H1 (cell line): ENCODE data around the gene NUP98. TPM values are rescaled to one million over a fixed set of nuclear protein-coding genes. Genes with fewer than 3 reads are reported as not detected.

Source experiments
- CTCF ChIA-PET: fragments of 300-600 bp; sonication (Branson Sonifier 250); formaldehyde crosslinking; loops from one replicate; lab custom pipeline; 2021; ENCODE audit not compliant: partially characterized antibody; lab: Charles Lee
- POLR2A ChIA-PET: fragments of 300-600 bp; sonication (Branson Sonifier 250); formaldehyde crosslinking; loops from one replicate; lab custom pipeline; 2021; ENCODE audit warnings: inconsistent platforms; ENCODE audit not compliant: partially characterized antibody; lab: Charles Lee
- DNase-seq, 2 experiments: peaks; one replicate each; pipeline versions ENCODE4 v3.0.0 to v3.0.0-alpha.2; 2010 to 2022; ENCODE audit warnings: low spot score in 2 of 2, low read depth in 1 of 2, mixed read lengths in 1 of 2
- FAIRE-seq: peaks from 2 replicates; lab custom pipeline; 2011; peaks lifted over from hg19 to GRCh38; lab: Jason Lieb, UNC
- H2AFZ ChIP-seq: 2 replicates; pipeline ENCODE4 v1.8.1; 2012; ENCODE audit warnings: low read length, inconsistent platforms
- H2AK5ac ChIP-seq: 2 replicates; pipeline ENCODE4 v1.6.1; 2013; ENCODE audit warnings: low read depth, low read length
- H2BK120ac ChIP-seq: replicated peaks from 2 replicates; pipeline ENCODE3; 2013; ENCODE audit warnings: low read depth, low read length, inconsistent platforms
- H2BK12ac ChIP-seq: 2 replicates; pipeline ENCODE4 v1.6.1; 2013; ENCODE audit warnings: low read depth, low read length
- H2BK15ac ChIP-seq: 2 replicates; pipeline ENCODE4 v1.6.1; 2013; ENCODE audit warnings: low read length
- H2BK20ac ChIP-seq: 2 replicates; pipeline ENCODE4 v1.6.1; 2013; ENCODE audit warnings: low read length
- H2BK5ac ChIP-seq: 2 replicates; pipeline ENCODE4 v1.6.1; 2013; ENCODE audit warnings: low read depth, low read length
- H3K14ac ChIP-seq: 2 replicates; pipeline ENCODE4 v1.6.1; 2013; ENCODE audit warnings: inconsistent platforms; ENCODE audit not compliant: insufficient read length
- H3K18ac ChIP-seq: 2 replicates; pipeline ENCODE4 v1.6.1; 2013; ENCODE audit warnings: low read length; ENCODE audit errors: extremely low read depth
- H3K23ac ChIP-seq: 2 replicates; pipeline ENCODE4 v1.6.1; 2013; ENCODE audit warnings: inconsistent platforms; ENCODE audit not compliant: insufficient read length
- H3K23me2 ChIP-seq: 2 replicates; pipeline ENCODE4 v1.6.1; 2013; ENCODE audit warnings: low read depth, low read length
- H3K27ac ChIP-seq: 2 replicates; pipeline ENCODE4 v1.6.1; 2011; ENCODE audit warnings: low read depth, low read length, inconsistent platforms
- H3K27me3 ChIP-seq, 4 experiments: replicated peaks in 1 of 4; 1 replicate in 1 of 4; 2 replicates in 3 of 4; pipeline versions ENCODE4 v1.6.1 to v1.8.1; 2011 to 2013; ENCODE audit warnings: low read length in 3 of 4, mild to moderate bottlenecking in 3 of 4, inconsistent platforms in 2 of 4, mixed read lengths in 2 of 4, moderate library complexity in 1 of 4; ENCODE audit not compliant: control insufficient read depth in 3 of 4, insufficient read depth in 3 of 4; ENCODE audit errors: extremely low read depth in 1 of 4
- H3K36me3 ChIP-seq, 4 experiments: 2 replicates each; pipeline versions ENCODE4 v1.6.1 to v1.8.1; 2011 to 2013; ENCODE audit warnings: mild to moderate bottlenecking in 4 of 4, low read length in 3 of 4, moderate library complexity in 2 of 4, control low read depth in 1 of 4, inconsistent platforms in 1 of 4; ENCODE audit not compliant: insufficient read depth in 4 of 4, control insufficient read depth in 2 of 4
- H3K4ac ChIP-seq: replicated peaks from 2 replicates; pipeline ENCODE3; 2013; ENCODE audit warnings: low read length, low read depth, mixed read lengths, inconsistent platforms; ENCODE audit not compliant: insufficient read length
- H3K4me1 ChIP-seq, 4 experiments: replicated peaks in 1 of 4; 1 replicate in 1 of 4; 2 replicates in 3 of 4; pipeline versions ENCODE4 v1.6.1 to v1.8.1; 2011 to 2013; ENCODE audit warnings: low read length in 3 of 4, inconsistent platforms in 2 of 4, mixed read lengths in 1 of 4; ENCODE audit not compliant: insufficient read depth in 4 of 4, control insufficient read depth in 3 of 4
- H3K4me2 ChIP-seq, 2 experiments: 2 replicates each; pipeline versions ENCODE4 v1.6.1 to v1.8.1; 2011 to 2013; ENCODE audit warnings: low read depth in 2 of 2, low read length in 2 of 2, control low read depth in 1 of 2, inconsistent platforms in 1 of 2, mild to moderate bottlenecking in 1 of 2; ENCODE audit not compliant: insufficient read depth in 1 of 2
- H3K4me3 ChIP-seq, 4 experiments: fragments of 200-600, 300-600 bp in 1 of 4; sonication (generic), shearing (Covaris generic), sonication (Bioruptor Twin) in 1 of 4; 2 replicates each; pipeline versions ENCODE4 v1.5.1 to v1.8.1; 2011 to 2016; ENCODE audit warnings: low read length in 4 of 4, low read depth in 3 of 4, control low read depth in 2 of 4, inconsistent platforms in 2 of 4, mild to moderate bottlenecking in 2 of 4, mixed read lengths in 1 of 4, moderate library complexity in 1 of 4; ENCODE audit not compliant: insufficient read depth in 2 of 4; ENCODE audit errors: extremely low read depth in 1 of 4
- H3K56ac ChIP-seq: replicated peaks from 2 replicates; pipeline ENCODE3; 2013; ENCODE audit warnings: low read depth, mild to moderate bottlenecking, mixed read lengths, low read length, inconsistent platforms; ENCODE audit not compliant: insufficient read length
- H3K79me1 ChIP-seq: 2 replicates; pipeline ENCODE4 v1.6.1; 2013; ENCODE audit warnings: low read depth, low read length, control low read depth
- H3K79me2 ChIP-seq, 2 experiments: 2 replicates each; pipeline versions ENCODE4 v1.6.1 to v1.8.1; 2012 to 2013; ENCODE audit warnings: low read length in 2 of 2, mild to moderate bottlenecking in 2 of 2, inconsistent platforms in 1 of 2; ENCODE audit not compliant: insufficient read depth in 2 of 2, control insufficient read depth in 1 of 2
- H3K9ac ChIP-seq, 4 experiments: replicated peaks in 1 of 4; 1 replicate in 1 of 4; 2 replicates in 3 of 4; pipeline versions ENCODE4 v1.6.1 to v1.8.1; 2011 to 2013; ENCODE audit warnings: low read depth in 3 of 4, low read length in 3 of 4, control low read depth in 2 of 4, mild to moderate bottlenecking in 2 of 4, moderate library complexity in 2 of 4, inconsistent platforms in 1 of 4; ENCODE audit errors: extremely low read depth in 1 of 4
- H3K9me3 ChIP-seq, 2 experiments: 2 replicates each; pipeline versions ENCODE4 v1.6.1 to v1.8.1; 2012 to 2013; ENCODE audit warnings: mild to moderate bottlenecking in 2 of 2, moderate library complexity in 2 of 2, control low read depth in 1 of 2, inconsistent platforms in 1 of 2, low read depth in 1 of 2, low read length in 1 of 2, mixed read lengths in 1 of 2; ENCODE audit not compliant: insufficient read depth in 2 of 2
- H4K20me1 ChIP-seq, 2 experiments: replicated peaks in 1 of 2; 2 replicates each; pipeline versions ENCODE3 to v1.8.1; 2011 to 2013; ENCODE audit warnings: inconsistent platforms in 2 of 2, low read length in 2 of 2, mild to moderate bottlenecking in 1 of 2; ENCODE audit not compliant: insufficient read depth in 2 of 2, control insufficient read depth in 1 of 2
- H4K5ac ChIP-seq: 2 replicates; pipeline ENCODE4 v1.6.1; 2013; ENCODE audit warnings: low read length, low read depth, mixed read lengths, inconsistent platforms; ENCODE audit not compliant: insufficient read length
- H4K8ac ChIP-seq: 2 replicates; pipeline ENCODE4 v1.8.0; 2013; ENCODE audit warnings: mild to moderate bottlenecking, moderate library complexity, low read length, inconsistent platforms; ENCODE audit not compliant: insufficient read depth; ENCODE audit errors: extremely low read depth
- H4K91ac ChIP-seq: replicated peaks from 2 replicates; pipeline ENCODE3; 2013; ENCODE audit warnings: low read length, mixed read lengths, inconsistent platforms; ENCODE audit not compliant: insufficient read length
- CEBPB ChIP-seq: IDR thresholded peaks from 2 replicates; pipeline ENCODE4 v1.6.1; 2012; ENCODE audit warnings: low read depth, low read length
- E2F6 ChIP-seq: IDR thresholded peaks from 2 replicates; pipeline ENCODE4 v1.6.1; 2012; ENCODE audit warnings: inconsistent platforms
- JUN ChIP-seq: IDR thresholded peaks from 2 replicates; pipeline ENCODE4 v1.6.1; 2011; ENCODE audit warnings: low read depth, mild to moderate bottlenecking, improper control_type of control experiment, low read length
- NANOG ChIP-seq: IDR thresholded peaks from 2 replicates; pipeline ENCODE4 v1.6.1; 2011; ENCODE audit warnings: low read length, low read depth, mild to moderate bottlenecking, inconsistent platforms; ENCODE audit not compliant: insufficient read depth, poor library complexity, severe bottlenecking
- RAD21 ChIP-seq, 2 experiments: IDR thresholded peaks in 1 of 2; conservative IDR thresholded peaks in 1 of 2; 2 replicates each; pipeline ENCODE4 v1.6.1; 2011; ENCODE audit warnings: low read depth in 2 of 2, low read length in 2 of 2, improper control_type of control experiment in 1 of 2, inconsistent platforms in 1 of 2, mild to moderate bottlenecking in 1 of 2, moderate library complexity in 1 of 2
- RBBP5 ChIP-seq: IDR thresholded peaks from 2 replicates; pipeline ENCODE4 v1.7.1; 2012; ENCODE audit warnings: low read depth, mild to moderate bottlenecking, inconsistent platforms, low read length, moderate library complexity, borderline replicate concordance
- RFX5 ChIP-seq: IDR thresholded peaks from 2 replicates; pipeline ENCODE4 v1.6.1; 2011; ENCODE audit warnings: low read depth, low read length, improper control_type of control experiment, borderline replicate concordance
- SIRT6 ChIP-seq: IDR thresholded peaks from one replicate; pipeline ENCODE4 v1.7.1; 2012; ENCODE audit warnings: low read length, inconsistent platforms
- SRF ChIP-seq: IDR thresholded peaks from 2 replicates; pipeline ENCODE4 v1.6.1; 2011; ENCODE audit warnings: mild to moderate bottlenecking, low read depth, low read length, moderate library complexity
- TEAD4 ChIP-seq: IDR thresholded peaks from 2 replicates; pipeline ENCODE4 v1.6.1; 2012; ENCODE audit warnings: low read depth, low read length, inconsistent platforms, mixed read lengths
- USF2 ChIP-seq: IDR thresholded peaks from 2 replicates; pipeline ENCODE4 v1.6.1; 2011; ENCODE audit warnings: low read length, improper control_type of control experiment
- WGBS, 2 experiments: shearing (Covaris generic) in 1 of 2; methylation state at CpG; one replicate each; pipeline versions ENCODE4 v1.1.6 to v1.1.7; 2013 to 2015; ENCODE audit warnings: low lambda C conversion rate in 2 of 2, mixed read lengths in 2 of 2, inconsistent platforms in 1 of 2, low coverage in 1 of 2, missing lambda C conversion rate in 1 of 2; ENCODE audit not compliant: insufficient replicate concordance in 2 of 2, insufficient coverage in 1 of 2, insufficient read length in 1 of 2; ENCODE audit errors: extremely low coverage in 1 of 2, missing lambda C conversion rate in 1 of 2; 5-methylcytosine and 5-hydroxymethylcytosine counted together
- polyA plus RNA-seq, 7 experiments: library from polyadenylated mRNA; depleted of rRNA in 3 of 7; stranded (reverse) in 5 of 7; unstranded in 2 of 7; fragments of >200 nt in 5 of 7; fragments of 200-250 nt in 2 of 7; gene quantifications; 1 replicate in 5 of 7; 2 replicates in 1 of 7; 4 replicates in 1 of 7; pipeline versions ENCODE4 v1.2.1 to v1.2.3, GENCODE V29; 2011 to 2013; ENCODE audit warnings: missing spikeins in 2 of 7, mixed read lengths in 2 of 7
- total RNA-seq: library from RNA; stranded (reverse); fragmentation: NEBNext Ultra II Directional; extraction: Animal tissue kit (Norgen Biotek cat#: 25700); gene quantifications from 2 replicates; pipeline ENCODE4 v1.2.1, GENCODE V29; 2021
- TF ChIP-seq, protein P1 (sequence below): IDR thresholded peaks from 2 replicates; pipeline ENCODE4 v1.6.1; 2012; ENCODE audit warnings: inconsistent platforms

The NUP98 gene
- total and polyA plus RNA-seq, 2 of the 8 experiments (the other 6 are each of a cell fraction or from before 2014, with no cell fraction given) = 98.6 to 261 TPM

DNA sequence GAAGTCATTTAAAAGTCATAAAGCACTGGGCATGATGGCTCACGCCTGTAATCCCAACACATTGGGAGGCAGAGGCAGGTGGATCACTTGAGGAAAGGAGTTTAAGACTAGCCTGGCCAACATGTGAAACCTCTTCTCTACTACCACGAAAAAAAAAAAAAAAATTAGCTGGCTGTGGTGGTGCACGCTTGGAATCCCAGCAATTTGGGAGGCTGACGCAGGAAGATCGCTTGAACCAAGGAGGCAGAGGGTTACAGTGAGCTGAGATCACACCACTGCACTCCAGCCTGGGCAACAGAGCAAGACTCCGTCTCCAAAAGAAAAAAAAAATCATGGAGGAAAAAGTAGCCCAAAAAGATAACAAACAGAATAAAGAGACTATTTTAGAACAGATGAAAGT is 42.2 kb downstream of the NUP98 start:
- FAIRE-seq = no peak
- TF ChIP-seq, protein P1, sequence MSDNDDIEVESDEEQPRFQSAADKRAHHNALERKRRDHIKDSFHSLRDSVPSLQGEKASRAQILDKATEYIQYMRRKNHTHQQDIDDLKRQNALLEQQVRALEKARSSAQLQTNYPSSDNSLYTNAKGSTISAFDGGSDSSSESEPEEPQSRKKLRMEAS = no peak
- TF ChIP-seq RFX5 (no peak), SRF (no peak), RAD21 (IDR thresholded peaks at IDR 0.05 in 1 of 2, conservative IDR thresholded peaks at IDR 0.05 in 1 of 2; ENCODE audit: low read depth in 2 of 2, low read length in 2 of 2) (no peak), JUN (no peak), SIRT6 (no peak), NANOG (no peak), USF2 (no peak), E2F6 (no peak), RBBP5 (no peak), CEBPB (no peak), TEAD4 (no peak)

More for the DNA sequence above, 42.2 kb downstream of the NUP98 start:
- H3K4me2 ChIP-seq = no peak overlapping the region
- H3K14ac ChIP-seq = no peak overlapping the region
- H4K20me1 ChIP-seq = peaks cover 0 to 4% of the 10 kb centered on the region in 2 experiments
- no peaks in the 10 kb centered on the region for H3K79me2 ChIP-seq
- H2AFZ ChIP-seq = no peak overlapping the region
- H3K9ac ChIP-seq = no peak overlapping the region
- no peak overlapping the region for H3K23ac ChIP-seq
- H2BK120ac ChIP-seq = no peak overlapping the region
- no peaks in the 10 kb centered on the region for H3K23me2 ChIP-seq
- no peak overlapping the region for H3K18ac ChIP-seq
- H3K4me1 ChIP-seq = no peaks in the 10 kb centered on the region
- peaks cover 16 to 69% (median 47%) of the 10 kb centered on the region in 4 experiments for H3K36me3 ChIP-seq
- DNase-seq = no peak
- H3K9me3 ChIP-seq = no peaks in the 10 kb centered on the region
- no peak overlapping the region for H4K5ac ChIP-seq
- H3K56ac ChIP-seq = no peak overlapping the region
- WGBS, 2 experiments = 90% methylated on average over 5 of the region's 6 CpGs; no CpG with 5 or more reads in 1 of the 2 experiments
- ChIA-PET CTCF (interaction anchor here (0.6 to 1.3 kb wide), 3 partner anchors 35 to 56 kb away, joined by 3 to 4 read pairs (median 3); no protein-coding TSS in a partner anchor), POLR2A (interaction anchor here (0.6 to 1.3 kb wide), 3 partner anchors 11 to 39 kb away, joined by 3 to 4 read pairs (median 3); no protein-coding TSS in a partner anchor)
- no peak overlapping the region for H2BK20ac ChIP-seq
- H4K8ac ChIP-seq = no peak overlapping the region
- no peak overlapping the region for H3K4ac ChIP-seq
- no peaks in the 10 kb centered on the region for H3K27me3 ChIP-seq
- no peak overlapping the region for H2BK12ac ChIP-seq
- no peak overlapping the region for H2BK15ac ChIP-seq
- H3K79me1 ChIP-seq = no peaks in the 10 kb centered on the region
- H3K4me3 ChIP-seq = no peak overlapping the region
- no peak overlapping the region for H2AK5ac ChIP-seq
- no peak overlapping the region for H2BK5ac ChIP-seq
- H3K27ac ChIP-seq = no peak overlapping the region
- no peak overlapping the region for H4K91ac ChIP-seq
